ENCODE measurements around the gene IL17REL.

IL17REL gene

GRCh38 chr22:49973018-49973961 is 39.3 kb downstream of the IL17REL start:
- DNase-seq (ENCODE audit: extremely low read depth, low read depth) = no peak
- no peak for TF ChIP-seq CTCF (IDR thresholded peaks at IDR 0.05; ENCODE audit: low read depth, low read length)

- no peak for DNase-seq (ENCODE audit: extremely low read depth, low read depth)
- no peak for TF ChIP-seq CTCF (IDR thresholded peaks at IDR 0.05; ENCODE audit: low read depth, low read length)
Observed at GRCh38 chr22:49972163-49973017, 40.2 kb downstream of the IL17REL start.

- no peak for DNase-seq (ENCODE audit: extremely low read depth, low read depth)
- TF ChIP-seq CTCF (IDR thresholded peaks at IDR 0.05; ENCODE audit: low read depth, low read length) = no peak
Observed at GRCh38 chr22:49971232-49972162, 41.1 kb downstream of the IL17REL start.

- peak; percentile 79 for DNase-seq (ENCODE audit: extremely low read depth, low read depth)
- TF ChIP-seq CTCF (IDR thresholded peaks at IDR 0.05; ENCODE audit: low read depth, low read length) = no peak
Observed at GRCh38 chr22:49970528-49971231, 41.9 kb downstream of the IL17REL start.

GRCh38 chr22:49969751-49970527 is 42.6 kb downstream of the IL17REL start:
- DNase-seq (ENCODE audit: extremely low read depth, low read depth) = no peak
- TF ChIP-seq CTCF (IDR thresholded peaks at IDR 0.05; ENCODE audit: low read depth, low read length) = no peak
